Gastroesophageal sphincter (tissue), 3 donors: ENCODE measurements around the gene TBC1D1.

ENCODE experiments used
- CTCF ChIP-seq, 4 experiments: fragments of 200-600 bp in 2 of 4; fragments of 450-650 bp in 2 of 4; sonication (generic) in 1 of 4; IDR thresholded peaks; one replicate each; pipeline ENCODE4 v1.5.1; 2017 to 2019; ENCODE audit warnings: antibody characterized with exemption in 4 of 4, mild to moderate bottlenecking in 2 of 4, moderate library complexity in 2 of 4
- EP300 ChIP-seq: sonication (generic); formaldehyde crosslinking; IDR thresholded peaks from one replicate; pipeline ENCODE4 v1.6.1; 2017; ENCODE audit warnings: antibody characterized with exemption, mild to moderate bottlenecking
- POLR2A ChIP-seq, 2 donors: fragments of 450-650 bp; IDR thresholded peaks; one replicate each; pipeline ENCODE4 v1.6.1; 2017; ENCODE audit warnings: antibody characterized with exemption in 2 of 2, mild to moderate bottlenecking in 2 of 2, moderate library complexity in 1 of 2
- POLR2AphosphoS5 ChIP-seq: sonication (generic); formaldehyde crosslinking; IDR thresholded peaks from one replicate; pipeline ENCODE4 v1.6.1; 2017; ENCODE audit warnings: antibody characterized with exemption

GRCh38 chr4:37989398-37990260 is 98.7 kb downstream of the TBC1D1 start:
- TF ChIP-seq CTCF (IDR thresholded peaks at IDR 0.05) = no peak
- TF ChIP-seq POLR2A (IDR thresholded peaks at IDR 0.05) = no peak
- TF ChIP-seq POLR2AphosphoS5 = no peak
- TF ChIP-seq EP300 = no peak
